HG02623 (cell line): ENCODE results near the gene ACTBL2.
"Not testable (repeated sequence)": the region's sequence is repeated elsewhere in the genome, so short reads cannot be mapped to it uniquely, and the experiment has no call there.

Experiments used
- ATAC-seq: cut with Tn5 transposase; IDR thresholded peaks from one replicate; pipeline ENCODE4 v1.9.1; 2021; ENCODE audit warnings: moderate library complexity; ENCODE audit not compliant: unreplicated experiment

The ACTBL2 gene

DNA sequence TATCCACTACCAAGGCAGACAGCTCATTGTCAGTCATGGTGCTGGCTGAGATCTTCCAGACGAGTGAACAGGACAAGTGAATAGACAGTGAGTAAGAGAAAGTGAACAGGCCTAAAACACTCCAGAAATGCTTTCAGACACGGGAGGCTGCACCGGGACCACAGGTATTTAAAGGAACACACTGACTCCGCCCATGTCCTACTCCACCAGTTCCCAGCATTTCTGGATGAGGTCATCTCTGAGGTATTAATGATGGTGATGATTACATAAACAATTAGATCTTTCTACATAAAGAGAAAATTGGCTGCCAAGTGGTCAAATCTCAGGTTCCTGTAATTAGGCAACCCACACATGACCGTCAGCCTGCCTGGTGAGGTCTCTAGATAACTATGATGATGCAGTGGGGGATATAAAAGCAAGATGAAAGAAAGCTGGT is at the start of gene ACTBL2:
Gene ACTBL2, minus strand, starts transcription at position 141 of the 436 bp plus-strand sequence. Its CDS starts 104 bp downstream, at position 37.
- ATAC-seq = no peak

DNA sequence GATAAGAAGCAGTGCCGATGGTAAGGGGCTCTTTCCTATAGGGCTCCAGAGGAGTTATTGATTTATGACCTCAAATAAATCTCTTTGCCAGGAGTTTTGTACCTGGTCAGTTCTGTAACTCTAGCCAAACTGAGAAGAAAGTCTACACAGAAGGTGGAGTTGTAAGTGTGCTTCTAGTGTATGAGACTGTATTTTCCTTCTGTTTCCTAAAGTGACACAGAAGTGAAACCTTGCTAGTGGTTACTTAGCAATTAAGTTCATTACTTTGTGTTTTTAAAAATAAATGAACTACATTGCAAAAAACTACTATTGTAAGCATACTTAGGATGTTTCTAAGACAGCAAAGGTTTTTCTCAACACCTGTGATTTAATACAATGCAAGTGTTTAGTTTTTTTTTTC is 48.7 kb upstream of the ACTBL2 start:
- no peak for ATAC-seq

DNA sequence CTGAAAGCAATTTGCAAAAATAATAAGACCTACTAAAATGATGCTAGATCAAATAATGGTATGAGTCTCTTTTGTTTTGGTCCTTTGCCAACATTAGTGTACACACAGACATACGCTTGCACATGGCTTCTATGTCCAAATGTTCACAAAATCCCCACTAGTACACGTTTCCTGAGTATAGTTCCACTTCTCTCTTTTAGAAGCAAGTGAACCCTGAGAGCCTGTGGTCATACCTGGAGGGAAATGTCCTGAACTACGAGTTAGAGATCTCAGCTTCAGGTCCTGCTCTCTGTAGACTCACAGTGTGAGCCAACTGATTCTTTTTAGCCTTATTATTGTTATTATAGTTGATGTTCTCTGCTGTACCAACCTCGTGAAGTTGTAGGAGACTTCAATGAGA is 47.3 kb upstream of the ACTBL2 start:
- ATAC-seq = peak; percentile 72

GRCh38 chr5:57527870-57528269 is 45.3 kb upstream of the ACTBL2 start:
- no peak for ATAC-seq

- no peak for ATAC-seq
Measured at GRCh38 chr5:57524348-57525060, 41.9 kb upstream of the ACTBL2 start.

GRCh38 chr5:57522477-57522876 is 39.9 kb upstream of the ACTBL2 start:
- not testable (repeated sequence) for ATAC-seq

- not testable (repeated sequence) for ATAC-seq
Measured at GRCh38 chr5:57518415-57518814, 35.8 kb upstream of the ACTBL2 start.

DNA sequence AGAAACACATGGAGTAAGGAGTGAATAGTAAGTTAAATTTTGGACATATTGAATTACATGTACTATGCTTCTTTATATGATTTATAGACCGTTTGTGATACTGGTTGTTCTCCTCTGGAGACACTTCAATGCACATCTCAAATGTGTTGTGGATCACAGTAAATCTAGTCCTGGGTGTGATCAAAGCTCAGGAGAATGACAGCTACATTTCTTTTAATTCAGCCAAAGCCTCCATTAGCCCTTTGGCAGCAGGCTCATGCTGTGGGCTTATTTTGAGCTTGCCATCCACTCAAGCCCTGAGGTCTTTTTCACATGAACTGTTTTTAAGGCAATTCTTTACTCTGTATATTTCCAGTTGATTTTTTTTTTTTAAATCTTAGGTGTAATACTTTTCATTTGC is 34.6 kb upstream of the ACTBL2 start:
- ATAC-seq = no peak

DNA sequence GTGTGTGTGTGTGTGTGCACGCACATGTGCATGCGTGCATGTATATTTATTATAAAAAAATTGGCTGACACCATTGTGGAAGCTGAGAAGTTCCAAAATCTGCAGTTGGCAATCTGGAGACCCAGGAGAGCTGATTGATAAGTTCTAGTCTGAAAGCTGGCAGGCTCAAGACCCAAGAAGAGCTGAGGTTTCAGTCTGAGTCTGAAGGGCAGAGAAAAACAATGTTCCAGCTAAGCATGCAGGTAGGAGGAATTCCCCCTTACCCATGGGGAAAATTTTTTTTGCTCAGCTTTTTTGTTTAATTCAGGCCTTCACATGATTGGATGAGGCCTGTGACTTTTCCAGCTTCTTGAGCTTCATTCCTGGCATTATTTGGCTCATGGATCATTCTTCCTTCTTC is 31.2 kb upstream of the ACTBL2 start:
- no peak for ATAC-seq

DNA sequence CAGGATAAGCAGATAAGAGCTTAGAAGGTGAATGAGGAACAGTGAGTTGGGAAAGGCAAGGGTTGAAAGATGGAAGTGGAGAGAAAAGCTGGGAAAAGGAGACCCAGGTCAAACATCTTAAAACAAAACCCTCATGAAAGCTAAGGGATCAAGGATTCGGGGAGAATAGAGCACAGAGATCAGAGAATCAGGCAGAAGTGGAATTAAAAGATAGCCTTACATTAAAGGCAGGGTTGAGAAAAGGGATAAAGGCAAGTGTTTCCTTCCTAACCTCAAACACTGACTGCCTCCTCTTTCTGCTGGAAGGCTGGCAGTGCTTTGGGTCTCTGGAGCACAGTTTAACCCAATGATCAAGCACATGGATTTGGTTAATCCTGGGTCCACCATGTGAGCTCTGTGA is 28.7 kb upstream of the ACTBL2 start:
- no peak for ATAC-seq

DNA sequence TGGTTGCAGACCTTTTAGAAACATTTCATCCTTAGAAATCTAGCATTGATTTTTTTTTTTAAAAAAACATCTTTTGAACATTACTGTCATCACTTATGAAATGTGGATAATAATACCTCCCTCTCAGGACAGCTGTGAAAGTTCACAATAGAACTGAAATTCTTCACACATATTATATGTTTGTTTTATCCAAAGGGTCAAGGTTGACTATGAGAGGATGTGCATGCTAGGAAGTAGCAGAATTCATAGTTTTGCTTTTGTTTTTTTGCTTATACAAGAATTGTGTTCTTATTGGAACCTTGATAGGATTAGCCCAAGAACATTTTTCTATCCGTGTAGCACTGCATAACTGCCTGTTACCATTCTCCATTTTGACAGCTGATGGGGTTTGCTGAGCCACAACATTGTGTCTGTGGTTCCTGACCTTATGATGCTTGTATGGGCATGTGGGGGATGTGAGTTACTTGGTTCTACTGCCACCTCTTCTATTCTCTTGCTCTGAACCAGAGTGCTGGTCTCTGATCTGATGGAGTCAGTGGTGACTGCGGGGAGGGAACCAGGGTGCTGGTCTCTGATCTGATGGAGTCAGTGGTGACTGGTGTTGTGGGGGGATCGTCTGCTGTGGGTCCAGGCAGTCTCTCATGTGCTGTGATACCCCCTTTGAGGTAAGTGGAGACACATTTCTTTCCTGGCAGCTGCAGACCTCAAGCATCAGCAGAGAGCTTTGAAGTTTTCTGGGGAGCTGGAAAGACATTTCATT is 27.1 kb upstream of the ACTBL2 start:
- no peak for ATAC-seq

- no peak for ATAC-seq
Measured at GRCh38 chr5:57508211-57508610, 25.6 kb upstream of the ACTBL2 start.

- ATAC-seq = no peak
Measured at GRCh38 chr5:57505272-57506200, 22.9 kb upstream of the ACTBL2 start.

DNA sequence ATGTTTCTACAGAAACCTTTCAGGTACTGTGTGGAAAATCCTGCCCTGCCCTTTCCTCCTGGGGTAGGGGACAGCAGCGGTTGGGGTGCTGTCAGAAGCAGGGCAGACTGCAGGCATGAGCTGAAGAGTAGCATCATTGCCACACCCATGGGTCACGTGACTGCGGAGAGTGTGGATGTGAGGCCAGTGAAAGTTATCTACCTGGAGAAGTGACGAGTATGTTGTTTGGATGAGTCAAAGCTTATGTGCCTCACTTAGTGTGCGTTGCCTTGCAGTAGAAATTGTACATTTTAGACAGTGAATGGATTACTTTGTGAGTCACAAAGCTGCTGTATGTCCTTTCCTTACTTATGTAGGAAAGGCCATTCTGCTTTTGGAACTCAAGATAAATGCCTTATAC is 21.7 kb upstream of the ACTBL2 start:
- no peak for ATAC-seq

DNA sequence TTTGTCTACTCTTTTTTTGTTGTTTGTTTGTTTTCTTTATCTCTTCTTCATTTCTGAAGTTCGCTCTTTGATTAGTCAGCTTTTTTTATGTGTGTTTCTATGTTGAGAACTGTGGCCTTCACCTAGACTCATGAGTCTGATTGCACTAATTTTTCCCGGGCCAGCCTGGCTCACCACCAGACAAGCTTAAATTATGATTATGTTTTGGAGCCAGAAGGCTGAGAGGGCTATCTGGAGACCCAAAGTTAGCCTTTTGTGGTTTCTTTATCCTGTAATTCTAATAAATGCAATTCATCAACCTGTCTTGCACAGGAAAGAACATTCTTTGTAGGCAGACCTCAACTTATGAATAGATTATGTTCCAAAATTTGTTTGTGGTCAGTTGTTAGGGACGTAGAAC is 20.8 kb upstream of the ACTBL2 start:
- ATAC-seq = no peak

DNA sequence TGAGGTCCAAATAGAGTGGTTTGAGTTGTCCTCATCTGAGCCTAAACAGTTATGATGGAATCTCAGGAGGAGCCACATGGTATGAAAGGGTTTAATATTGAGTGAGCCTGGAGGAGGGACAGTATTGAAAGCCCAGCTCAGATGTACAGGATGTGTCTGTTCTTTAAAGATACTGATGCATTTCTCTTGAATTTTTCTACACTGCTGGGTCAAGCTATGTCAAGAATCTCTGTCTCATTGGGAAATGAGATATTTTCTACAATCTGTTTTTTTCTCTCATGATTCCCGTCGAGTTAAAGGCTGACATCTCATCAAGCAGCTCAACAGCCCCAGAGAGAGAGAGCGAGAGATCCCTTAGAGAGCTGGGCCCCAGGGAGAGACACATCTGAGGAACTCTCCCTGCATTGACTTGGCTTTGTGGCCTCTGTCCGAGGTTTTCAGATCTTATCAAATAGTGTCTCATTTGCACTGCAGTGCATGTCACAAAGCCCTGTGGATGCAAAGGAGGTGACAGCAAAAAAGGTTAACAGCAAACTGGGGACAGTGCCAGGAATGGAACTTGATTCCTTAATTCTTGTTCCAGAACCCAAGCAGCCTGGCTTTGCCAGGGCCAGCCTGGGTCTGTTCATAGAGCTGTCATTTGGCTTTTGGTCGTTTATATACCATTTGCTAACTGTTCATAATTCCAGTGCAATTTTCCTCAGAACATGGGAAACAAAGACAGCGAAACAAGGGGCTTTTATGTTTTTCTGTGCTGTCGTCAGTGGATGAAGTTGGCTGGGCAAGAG is 19.0 kb upstream of the ACTBL2 start:
- no peak for ATAC-seq

GRCh38 chr5:57499262-57500050 is 16.8 kb upstream of the ACTBL2 start:
- peak; percentile 85 for ATAC-seq

GRCh38 chr5:57497733-57498132 is 15.1 kb upstream of the ACTBL2 start:
- ATAC-seq = no peak

DNA sequence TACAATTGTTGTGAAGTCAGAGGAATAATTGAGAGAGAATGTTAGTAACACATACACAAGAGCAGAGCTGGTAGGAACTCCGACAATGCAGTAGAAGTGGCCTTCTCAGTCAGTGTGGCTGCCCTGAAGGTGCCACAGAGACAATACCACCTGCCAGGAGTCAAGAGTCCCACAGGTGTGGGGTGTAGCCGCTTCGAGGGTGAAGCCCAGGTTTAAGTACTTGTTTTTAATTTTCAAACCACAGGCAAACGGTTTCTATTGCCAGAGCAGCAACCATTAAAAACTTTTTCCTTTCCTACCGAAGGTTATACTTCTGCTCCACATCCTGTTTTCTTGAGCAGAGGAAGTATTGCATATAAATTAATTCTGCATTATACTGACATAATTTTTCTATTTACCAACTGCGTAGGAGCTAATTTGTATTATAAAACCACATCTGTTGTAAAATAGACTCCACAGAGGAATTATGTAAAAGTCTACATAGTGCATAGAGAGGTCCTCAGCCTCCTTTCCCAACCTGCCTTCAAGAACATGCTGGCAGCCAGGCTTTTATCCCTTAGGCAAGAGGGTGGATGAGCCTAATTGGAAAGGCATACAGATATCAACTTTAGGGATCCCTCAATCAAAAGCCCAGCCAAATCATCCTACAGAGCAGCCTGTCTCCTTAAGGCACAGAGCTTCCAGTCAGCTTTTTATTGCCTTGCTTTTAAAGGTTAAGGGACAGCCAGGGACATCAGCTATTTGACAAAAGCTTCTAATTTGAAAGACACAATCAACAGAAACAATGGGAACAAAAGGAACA is 12.9 kb upstream of the ACTBL2 start:
- no peak for ATAC-seq
